ENCODE results near the gene ADAM8. TPM values are rescaled to one million over a fixed set of nuclear protein-coding genes. Genes with fewer than 3 reads are reported as not detected.
"Not testable (repeated sequence)": the region's sequence is repeated elsewhere in the genome, so short reads cannot be mapped to it uniquely, and the experiment has no call there.

ADAM8 gene
- 6.3 TPM for total RNA-seq

DNA sequence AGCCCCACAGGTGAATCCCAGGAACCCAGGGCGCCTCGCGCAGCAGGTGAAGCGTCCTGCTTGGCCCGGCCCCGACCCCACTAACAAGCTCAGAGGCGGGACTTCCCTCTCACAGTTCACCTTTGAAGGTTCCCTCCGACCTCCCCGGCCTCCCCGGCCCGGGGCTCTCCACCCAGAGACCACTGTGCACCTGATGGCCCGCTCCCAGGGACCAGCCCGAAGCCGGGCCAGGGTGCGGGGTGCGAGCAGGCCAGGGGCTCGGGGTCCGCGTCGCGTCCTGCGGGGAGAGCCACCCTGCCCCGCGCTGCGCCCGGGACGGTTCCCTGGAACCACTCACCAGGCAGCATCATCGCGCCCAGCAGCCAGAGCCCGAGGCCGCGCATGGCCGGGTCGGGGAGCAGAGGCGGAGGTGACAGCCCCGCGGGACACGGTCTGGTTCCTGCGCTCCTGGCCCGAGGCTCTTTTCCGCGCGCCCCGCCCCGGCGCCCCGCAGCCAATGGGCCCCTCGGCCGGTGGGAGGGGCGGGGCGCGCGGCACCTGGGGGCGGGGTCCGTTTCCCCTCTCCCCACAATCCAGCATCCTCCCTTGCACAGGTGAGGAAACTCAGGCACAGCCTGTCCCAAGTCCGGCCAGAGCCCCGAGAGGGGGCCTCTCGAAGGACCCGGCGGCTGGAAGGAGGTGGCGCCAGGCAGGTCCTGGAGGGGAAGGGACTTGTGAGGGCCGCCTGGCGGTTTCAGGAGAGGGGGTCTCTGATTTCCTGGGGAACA, at the start of gene ADAM8:
TSS of gene ADAM8 (minus strand) at position 434 of the 767 bp plus-strand sequence. CDS start at position 383, 51 bp downstream.
- no peak for DNase-seq

- DNase-seq = no peak
Observed at GRCh38 chr10:133326223-133326551, 49.5 kb upstream of the ADAM8 start.

DNA sequence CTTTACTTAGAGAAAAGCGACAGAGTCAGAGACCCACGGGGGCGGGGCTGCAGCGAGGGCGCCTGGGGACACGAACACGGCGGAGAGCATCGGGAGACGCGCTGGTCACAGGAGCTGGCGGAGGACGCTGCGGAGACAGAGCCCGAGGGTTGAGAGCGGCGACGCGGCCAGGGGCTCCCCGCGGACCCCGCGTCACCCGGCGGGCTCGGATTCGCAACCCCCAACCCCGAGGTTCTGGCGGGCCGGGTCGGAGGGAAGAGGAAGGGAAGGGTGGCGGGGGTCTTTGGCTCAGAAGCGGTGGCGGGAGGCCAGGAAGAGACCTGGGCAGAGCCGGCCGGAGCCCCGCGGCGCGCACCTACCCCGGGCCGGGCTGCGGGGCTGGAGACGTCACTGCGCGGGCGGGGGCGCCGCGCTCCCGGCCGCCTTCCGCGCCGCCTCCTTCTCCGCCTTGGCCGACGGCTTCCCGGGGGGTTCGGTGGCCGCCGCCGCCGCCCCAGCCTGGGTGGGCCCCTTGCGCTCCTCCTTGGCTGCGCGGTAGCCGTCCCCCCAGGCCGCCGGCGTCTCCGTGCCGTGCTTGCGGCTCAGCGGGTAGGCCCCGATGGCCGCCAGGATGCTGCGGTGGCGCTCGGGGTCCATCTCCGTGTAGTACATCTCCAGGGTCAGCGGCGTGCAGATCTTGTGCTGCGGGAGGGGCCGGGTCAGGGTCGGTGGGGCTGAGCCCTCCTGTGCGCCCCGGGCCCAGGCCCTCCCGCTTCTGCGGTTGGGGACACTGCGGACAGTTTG, 49.0 kb upstream of the ADAM8 start:
- no peak for DNase-seq

DNA sequence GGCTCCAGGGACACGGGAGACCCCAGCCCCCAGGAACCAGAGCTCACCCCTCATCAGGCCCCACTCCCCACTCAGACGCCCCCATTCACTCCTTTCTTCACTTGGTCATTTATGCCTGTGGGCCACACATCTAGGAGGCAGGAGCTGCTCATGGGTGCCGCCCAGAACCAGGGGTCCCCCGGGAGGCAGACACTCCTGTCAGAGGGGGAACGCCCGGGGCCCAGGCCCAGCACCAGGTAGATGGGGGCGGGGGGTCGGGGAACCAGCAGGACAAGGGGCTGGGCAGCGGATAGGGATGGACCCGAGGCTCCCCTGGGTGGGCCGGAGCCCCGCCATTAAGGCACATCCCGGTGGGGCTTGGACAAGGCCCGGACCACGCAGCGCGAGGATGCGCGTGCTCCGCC, 48.2 kb upstream of the ADAM8 start:
- DNase-seq = no peak

GRCh38 chr10:133324198-133324792, 47.6 kb upstream of the ADAM8 start:
- no peak for DNase-seq

- DNase-seq = not testable (repeated sequence)
Observed at GRCh38 chr10:133322064-133322709, 45.5 kb upstream of the ADAM8 start.

GRCh38 chr10:133320852-133321422, 44.3 kb upstream of the ADAM8 start:
- not testable (repeated sequence) for DNase-seq

DNA sequence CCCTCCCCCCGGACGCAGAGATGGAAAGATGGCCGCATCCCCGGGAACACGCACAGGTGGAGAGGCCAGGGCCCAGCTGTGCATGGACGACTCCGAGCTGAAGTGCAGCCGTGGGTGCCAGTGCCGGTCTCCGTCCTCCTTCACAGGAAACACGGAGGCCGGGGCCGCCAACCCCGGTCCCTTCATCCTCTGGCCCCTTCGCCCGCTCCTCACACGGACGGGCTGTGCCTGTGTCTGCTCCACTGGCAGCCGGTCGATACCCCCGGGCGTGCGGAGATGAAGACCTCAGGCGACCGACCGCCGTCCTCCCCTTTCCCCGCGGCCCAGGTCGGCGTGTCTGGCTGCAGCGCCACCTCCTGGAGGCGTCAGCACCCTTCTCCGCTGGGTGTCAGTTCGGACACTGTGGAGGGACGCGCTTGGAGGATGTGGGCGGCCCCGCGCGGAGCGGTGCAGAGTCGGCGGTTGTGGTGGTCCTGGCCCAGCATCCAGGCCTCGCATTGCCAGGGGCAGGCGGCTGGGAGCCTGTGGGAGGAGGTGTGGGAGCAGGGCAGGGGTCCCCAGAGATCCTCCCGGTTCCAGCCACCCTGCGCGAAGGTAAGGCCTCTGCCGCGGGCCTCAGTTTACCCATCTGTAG, 41.9 kb upstream of the ADAM8 start:
- no peak for DNase-seq

- DNase-seq = no peak
Observed at GRCh38 chr10:133316732-133317131, 40.1 kb upstream of the ADAM8 start.

DNA sequence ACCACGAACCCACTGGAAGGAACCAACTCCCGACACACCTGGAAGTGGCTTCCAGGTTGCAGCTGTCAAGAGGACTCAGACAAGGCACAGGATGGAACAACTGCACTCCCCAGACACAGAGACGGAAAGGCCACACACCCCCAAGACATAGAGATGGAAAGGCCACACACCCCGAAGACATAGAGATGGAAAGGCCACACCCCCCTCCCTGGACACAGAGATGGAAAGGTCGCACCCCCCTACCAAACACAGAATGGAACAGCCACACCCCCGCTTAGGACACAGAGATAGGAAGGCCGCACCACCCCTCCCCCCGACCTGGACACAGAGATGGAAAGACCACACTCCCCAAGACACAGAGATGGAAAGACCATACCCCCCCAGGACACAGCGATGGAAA, 39.6 kb upstream of the ADAM8 start:
- DNase-seq = no peak

DNA sequence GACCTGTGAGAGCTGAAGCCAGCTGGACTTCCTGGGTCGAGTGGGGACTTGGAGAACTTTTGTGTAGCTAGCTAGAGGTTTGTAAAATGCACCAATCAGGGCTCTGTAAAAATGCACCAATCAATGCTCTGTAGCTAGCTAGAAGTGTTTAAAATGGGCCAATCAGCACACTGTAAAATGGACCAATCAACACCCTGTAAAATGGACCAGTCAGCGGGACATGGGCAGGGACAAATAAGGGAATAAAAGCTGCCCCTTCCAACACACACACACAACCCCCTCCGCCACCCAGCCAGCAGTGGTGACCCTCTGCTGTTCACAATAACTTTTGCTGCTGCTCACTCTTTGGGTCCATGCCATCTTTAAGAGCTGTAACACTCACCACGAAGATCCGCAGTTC, 39.2 kb upstream of the ADAM8 start:
- no peak for DNase-seq

- no peak for DNase-seq
Observed at GRCh38 chr10:133314911-133315310, 38.2 kb upstream of the ADAM8 start.

- DNase-seq = no peak
Observed at GRCh38 chr10:133313192-133313591, 36.5 kb upstream of the ADAM8 start.

- DNase-seq = no peak
Observed at GRCh38 chr10:133312769-133313145, 36.1 kb upstream of the ADAM8 start.

DNA sequence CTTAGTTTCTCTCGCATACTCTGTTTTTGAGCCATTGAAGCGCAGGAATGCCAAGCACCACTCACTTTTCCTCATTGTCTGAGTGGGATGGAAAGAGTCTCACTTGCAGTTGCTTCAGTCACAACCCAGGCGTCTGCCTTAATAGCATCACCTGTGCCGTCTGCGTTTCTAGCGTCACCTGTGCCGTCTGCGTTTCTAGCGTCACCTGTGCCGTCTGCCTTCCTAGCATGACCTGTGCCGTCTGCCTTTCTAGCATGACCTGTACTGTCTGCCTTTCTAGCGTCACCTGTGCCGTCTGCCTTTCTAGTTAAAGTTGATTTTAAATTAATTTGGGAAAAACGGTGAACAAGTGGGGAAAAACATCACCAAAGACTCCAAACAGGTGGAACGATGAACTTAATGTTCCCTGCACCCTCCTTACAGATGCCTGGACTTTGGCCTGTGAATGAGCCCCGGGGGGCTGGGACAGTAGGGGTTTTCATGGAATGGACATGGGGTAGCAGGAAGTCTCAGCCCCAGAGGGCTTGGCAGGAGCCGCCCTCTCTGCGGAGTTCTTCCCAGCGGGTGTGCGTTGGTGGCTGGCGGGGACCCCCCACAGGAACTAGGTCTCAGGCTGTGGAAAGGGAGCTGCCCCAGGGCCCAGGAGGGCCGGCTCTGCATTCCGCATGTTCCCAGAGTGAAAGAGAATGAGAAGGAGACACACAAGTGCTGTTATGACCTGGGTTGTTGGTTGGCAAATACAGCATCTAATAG, 35.5 kb upstream of the ADAM8 start:
- DNase-seq = no peak

GRCh38 chr10:133311570-133311969, 34.9 kb upstream of the ADAM8 start:
- no peak for DNase-seq

DNA sequence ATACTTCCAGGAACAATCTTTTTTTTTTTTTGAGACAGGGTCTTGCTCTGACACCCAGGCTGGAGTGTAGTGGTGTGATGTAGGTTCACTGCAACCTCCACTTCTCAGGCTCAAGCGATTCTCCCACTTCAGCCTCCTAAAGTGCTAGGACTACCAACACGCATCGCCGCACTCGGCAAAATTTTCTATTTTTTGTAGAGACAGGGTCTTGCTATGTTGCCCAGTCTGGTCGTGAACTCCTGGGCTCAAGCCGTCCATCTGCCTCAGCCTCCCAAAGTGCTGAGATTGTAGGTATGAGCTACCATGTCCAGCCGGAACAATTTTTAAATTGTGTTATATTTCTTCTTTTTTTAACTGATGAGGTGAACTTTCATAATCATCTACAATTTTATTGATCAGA, 34.1 kb upstream of the ADAM8 start:
- no peak for DNase-seq

GRCh38 chr10:133310399-133310755, 33.7 kb upstream of the ADAM8 start:
- DNase-seq = no peak

DNA sequence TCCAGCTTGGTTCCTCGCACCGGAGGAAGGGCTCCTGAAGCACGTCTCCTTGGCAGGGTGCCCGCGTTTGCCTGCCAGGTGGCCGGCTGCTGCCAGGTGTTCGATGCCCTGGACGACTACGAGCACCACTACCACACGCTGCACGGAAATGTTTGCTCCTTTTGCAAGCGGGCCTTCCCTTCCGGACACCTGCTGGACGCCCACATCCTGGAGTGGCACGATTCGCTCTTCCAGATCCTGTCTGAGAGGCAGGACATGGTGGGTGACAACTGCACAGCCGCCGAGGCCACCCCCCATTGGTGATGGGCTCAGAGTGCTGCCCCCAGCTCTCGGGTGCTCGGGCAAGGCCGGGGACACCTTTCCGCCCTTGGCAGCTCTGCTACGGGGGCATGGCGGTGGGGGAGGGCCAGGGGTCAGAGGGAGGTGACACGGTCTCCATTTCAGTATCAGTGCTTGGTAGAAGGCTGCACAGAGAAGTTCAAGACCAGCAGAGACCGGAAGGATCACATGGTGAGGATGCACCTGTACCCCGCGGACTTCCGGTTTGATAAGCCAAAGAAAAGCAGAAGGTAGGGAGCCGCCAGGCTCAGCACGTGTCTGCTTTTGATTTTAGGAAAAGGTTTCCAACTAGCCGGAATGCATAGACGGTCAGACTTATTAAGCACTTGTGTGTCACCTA, 33.2 kb upstream of the ADAM8 start:
- DNase-seq = no peak

- DNase-seq = peak; percentile 92
Observed at GRCh38 chr10:133309100-133309719, 32.5 kb upstream of the ADAM8 start.

All from skin of body (tissue), 2 donors.